CMK (cell line): ENCODE measurements around the gene PZP.
"Not testable (repeated sequence)": the region's sequence is repeated elsewhere in the genome, so short reads cannot be mapped to it uniquely, and the experiment has no call there.

Experiments used
- DNase-seq: peaks from one replicate; pipeline ENCODE4 v3.0.0-alpha.2; 2010; ENCODE audit warnings: low read depth

Gene PZP

DNA sequence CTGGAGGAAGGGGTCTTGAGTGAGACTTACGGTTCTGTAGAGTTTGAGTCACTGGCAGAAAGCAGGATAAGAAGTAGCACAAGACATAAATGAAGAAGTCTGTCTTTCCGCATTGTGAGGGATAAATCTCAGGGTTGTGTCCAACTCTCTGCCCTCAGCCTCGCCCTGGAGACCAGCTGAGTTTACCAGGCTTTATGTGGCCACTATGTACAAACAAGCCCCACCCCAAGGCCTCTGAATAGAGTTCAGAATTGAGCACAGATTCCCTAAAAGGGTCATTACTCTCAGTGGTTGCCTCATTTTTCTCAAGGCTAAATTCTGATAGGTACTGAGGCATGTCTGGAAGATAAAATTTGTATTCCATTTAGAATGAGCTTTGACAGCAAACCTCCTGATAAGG, at the start of gene PZP:
Gene PZP (minus strand): TSS at position 167 of the 400 bp plus-strand sequence. CDS start 54 bp downstream, at position 113.
- DNase-seq = no peak

DNA sequence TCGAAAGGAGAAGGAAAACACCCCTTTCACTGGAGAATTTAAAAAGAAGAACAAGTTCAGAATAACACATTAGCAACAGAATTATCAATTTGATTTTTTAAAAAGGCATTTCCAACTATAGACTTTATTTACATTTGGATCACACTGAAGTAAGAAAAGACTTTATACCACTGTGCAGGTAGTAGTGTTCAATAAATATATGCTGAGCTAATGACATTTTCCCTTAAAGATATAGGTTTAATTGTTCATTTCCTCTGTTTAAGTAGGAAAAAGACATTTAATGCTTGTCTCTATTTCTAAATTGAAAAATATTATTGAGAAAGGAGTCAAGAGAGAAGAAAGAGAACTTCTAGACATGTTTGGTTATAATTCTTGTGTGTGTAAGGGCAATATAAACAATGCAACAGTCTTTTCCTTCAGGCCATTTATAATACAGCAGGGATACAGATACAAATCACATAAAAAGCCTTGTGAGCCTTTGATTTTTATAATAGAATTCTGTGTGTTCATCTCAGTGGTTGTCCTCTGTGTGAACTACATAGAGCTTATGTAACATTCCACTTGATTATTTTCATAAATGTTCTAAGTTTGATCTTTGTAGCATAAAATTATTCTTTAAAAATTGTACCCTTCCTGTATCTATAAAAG, 48.7 kb upstream of the PZP start:
- no peak for DNase-seq

DNA sequence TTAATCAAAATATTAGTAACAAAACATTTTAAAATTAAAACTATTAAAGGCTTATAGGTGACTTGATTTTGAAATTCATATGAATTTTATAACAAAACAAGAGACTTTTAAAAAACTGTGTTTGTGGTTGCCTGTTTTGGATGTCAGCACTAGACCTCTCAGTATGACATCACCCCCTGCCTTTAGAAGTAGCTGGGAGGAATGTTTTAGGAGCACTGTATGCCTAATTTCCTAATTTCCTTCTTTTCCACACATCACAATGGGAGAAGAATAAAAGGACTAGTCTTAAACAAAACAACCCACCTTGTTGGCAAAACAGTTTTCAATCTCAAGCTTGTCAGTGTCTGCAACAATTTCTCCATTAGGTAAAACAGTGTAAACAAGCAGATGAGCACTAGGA, 48.1 kb upstream of the PZP start:
- no peak for DNase-seq

DNA sequence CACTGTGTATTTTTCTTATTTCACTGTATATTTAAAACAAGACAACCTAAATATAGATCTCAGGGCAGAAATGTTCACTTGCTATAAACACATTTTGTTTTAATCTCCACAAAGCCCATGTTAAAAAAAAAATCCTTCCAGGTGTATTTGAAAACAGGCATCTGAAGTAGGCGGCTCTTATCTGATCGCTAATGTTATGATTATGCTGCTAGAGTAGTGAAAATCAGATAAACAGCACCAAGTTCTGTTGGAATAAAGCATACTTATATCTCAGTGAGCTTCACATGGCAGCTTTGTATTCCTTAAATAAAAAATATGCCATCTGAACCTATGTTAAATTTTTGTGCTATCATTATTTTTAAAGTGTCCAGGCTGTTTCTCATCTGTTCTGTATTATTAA, 47.6 kb upstream of the PZP start:
- no peak for DNase-seq

DNA sequence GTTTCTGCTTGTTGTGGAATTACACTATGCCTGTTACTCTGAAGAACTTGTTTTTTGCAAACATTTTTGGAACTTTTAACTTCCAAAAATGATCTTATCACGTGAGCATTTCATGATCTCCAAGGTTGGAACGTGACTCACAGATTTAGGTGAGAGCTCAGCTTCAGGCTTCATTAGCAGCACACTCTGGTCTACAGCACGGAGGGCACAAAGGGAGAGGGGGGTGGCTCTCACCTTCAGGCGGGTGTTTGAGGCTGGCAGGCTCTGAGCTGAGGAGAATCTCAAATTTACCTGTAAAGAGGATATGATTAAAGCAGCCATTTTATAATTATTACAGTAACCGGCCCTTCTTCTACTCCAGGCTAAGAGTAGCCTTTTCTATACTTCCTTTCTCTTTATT, 45.3 kb upstream of the PZP start:
- no peak for DNase-seq

DNA sequence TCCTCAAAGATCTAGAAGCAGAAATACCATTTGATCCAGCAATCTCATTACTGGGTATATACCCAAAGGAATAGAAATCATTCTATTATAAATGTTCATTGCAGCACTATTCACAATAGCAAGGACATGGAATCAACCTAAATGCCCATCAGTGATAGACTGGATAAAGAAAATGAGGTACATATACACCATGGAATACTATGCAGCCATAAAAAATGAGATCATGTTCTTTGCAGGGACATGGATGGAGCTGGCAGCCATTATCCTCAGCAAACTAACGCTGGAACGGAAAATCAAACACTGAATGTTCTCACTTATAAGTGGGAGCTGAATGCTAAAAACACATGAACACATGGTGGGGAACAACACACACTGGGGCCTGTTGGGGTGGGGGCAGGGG, 44.6 kb upstream of the PZP start:
- DNase-seq = not testable (repeated sequence)

DNA sequence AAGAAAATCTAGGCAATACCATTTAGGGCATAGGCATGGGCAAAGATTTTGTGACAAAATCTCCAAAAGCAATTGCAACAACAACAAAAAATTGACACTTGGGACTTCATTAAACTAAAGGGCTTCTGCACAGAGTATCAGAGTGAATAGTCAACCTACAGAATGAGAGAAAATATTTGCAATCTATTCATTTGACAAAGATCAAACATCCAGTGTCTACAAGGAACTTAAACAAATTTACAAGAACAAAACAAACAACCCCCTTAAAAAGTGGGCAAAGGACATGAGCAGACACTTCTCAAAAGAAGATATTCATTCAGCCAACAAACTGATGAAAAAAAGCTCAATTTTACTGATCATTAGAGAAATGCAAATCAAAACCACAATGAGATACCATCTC, 44.1 kb upstream of the PZP start:
- DNase-seq = no peak

DNA sequence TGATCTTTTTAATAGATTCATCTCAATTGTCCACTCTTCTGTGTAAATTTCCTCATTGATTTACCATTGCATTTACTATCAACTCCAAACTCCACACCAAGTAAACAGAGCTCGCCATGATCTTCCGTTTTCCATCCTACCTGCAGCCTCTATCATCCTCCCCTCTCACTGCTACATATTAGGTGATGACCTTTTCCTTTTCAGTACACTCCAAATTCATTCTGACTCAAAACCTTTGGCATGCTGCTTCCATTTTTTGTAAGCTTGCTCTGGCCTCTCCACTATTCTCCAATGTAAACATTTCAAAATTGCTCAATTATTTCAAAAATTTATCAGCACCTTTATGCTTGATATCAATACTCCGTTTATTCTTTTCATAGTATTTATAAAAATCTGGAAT, 40.2 kb upstream of the PZP start:
- DNase-seq = no peak

DNA sequence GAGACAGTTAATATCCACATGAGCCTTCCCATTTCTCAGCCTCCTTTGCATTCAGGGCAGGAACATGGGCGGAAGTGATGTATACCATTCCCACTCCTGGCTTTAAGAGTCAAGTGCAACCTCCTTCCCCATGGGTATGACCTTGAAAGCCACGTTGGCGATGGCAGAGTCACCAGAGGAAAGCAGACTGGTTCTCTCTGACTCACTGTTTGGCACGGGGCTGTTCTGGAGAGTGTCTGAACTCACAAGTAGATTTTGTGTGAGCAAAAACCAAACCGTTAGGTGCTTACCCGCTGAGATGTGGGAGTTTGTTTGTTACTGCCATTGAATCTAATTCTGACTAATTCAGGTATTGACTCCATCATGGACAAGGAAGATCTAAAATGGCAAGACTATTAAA, 36.7 kb upstream of the PZP start:
- DNase-seq = no peak

DNA sequence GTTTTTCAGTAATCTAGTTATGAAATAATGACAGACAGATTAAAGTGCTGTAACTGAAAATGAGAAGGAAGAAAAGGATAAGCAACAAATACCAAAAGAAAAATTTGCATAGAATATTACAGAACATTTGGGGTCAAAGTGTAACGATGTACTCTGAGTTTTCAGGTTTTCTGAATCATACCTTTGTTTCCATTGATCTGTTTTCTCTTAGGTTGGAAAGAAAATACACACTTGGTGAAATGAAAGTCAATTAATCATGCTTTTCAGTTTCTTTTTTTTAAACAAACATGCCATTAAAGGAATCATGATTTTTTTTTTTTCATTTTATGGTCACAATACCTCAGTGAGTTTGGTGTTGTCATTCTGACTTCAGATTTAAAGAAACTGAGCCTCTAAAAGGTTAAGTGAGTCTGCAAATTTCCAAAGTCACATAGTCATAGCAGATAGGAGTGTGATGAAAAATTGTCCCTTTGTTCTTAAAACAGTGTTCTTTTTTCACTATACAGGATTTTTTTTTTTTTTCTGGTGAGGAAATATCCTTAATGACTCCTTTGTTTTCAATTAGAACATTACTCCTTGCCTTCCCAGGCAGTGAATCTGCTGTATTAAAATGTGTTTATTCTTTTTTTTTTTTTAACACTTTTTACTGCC, 35.9 kb upstream of the PZP start:
- DNase-seq = no peak

DNA sequence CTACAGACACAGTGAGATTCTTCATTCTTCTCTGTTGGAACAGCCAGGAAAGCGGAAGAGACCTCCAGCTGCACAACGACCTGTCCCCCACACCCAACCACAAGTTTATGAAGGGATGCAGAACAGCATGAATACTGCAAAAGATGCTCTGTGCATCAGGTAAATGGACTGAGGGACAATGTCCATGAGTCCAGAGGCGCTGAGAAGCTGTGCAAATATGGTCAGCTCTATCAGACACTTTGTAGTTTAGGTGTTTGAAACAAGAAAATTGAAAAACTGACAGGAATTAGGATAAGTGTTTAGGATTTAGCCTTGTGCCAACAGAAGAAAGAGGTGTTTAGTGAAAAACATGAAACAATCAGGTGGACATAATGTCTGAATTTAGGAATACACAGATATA, 33.1 kb upstream of the PZP start:
- DNase-seq = no peak

DNA sequence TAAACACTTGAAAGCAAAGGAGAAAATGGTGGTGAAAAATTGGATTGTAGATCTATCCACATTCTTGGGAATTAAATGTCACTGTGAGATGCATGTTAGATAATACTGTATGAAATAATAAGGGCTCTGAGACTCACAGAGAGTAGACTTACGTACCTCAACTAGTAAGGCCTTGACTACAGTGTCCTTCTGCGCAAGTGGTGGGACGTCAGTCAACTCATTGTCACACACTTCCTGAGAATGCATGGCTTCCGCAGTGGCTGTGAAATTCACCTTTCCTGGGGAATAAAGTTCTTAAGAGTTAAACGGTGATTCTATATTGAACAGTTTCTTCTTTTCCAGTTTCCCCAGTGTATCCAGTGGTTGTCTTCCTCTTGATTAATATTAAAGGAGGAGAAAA, 32.6 kb upstream of the PZP start:
- DNase-seq = no peak

DNA sequence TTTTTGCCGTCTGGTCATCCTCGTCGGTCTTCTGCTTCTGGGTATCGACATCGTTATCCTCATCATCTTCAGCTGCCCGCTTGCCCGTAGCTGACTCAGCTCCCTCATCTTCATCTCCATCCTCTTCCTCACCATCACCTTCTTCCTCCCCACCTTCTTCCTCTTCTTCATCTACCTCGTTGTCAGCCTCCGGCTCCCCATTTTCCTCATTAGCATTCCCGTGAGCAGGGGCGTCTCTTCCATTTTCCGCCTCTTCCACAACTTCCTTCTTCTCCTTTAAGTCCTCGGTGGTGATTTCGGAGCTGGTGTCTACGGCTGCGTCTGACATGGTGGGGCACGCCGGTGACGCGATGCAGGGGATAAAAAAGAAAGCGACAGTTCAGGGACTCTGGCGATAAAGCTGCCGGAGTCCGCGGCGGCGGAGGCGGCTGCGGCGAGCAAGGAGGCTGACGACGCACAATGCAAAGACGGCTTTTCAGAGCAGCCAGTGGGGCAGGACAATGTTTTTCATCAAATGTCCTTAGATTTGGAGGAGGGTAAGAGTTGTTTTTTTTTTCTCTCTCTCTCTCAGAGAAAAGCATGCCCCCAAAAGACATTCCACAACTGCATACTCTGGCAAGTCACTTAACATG, 31.9 kb upstream of the PZP start:
- not testable (repeated sequence) for DNase-seq

DNA sequence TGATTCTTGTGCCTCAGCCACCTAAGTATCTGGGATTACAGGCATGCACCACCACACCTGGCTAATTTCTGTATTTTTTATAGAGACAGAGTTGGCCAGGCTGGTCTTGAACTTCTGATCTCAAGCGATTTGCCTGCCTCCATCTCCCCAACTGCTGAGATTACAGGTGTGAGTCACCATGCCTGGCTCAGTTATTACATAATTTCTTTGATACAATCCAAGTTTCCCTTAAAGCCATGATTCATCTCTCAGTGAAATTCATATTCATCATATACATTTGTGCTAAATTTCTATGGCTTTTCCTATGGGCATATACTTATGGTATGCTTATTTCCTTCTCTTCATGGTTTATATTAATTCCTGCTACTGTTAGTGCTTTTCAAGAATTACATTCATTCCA, 29.1 kb upstream of the PZP start:
- DNase-seq = no peak

DNA sequence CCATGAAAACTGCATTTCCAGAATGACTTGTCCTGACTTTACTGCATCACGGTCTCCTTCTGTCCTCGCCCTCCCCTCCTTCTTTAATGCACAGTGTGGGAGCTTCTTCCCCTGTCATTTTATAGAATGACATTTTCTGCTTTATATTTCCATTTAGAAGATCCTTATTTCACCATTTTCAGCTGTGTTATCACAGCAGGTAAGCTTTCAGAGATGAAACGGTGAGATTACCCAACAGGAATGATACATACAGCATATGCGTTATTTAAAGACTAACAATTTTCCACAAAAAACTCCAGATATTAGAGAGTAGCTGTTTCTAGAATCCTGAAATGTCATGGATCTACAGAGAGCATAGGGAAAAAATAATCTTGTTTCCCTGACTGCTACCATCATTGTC, 27.3 kb upstream of the PZP start:
- DNase-seq = no peak

DNA sequence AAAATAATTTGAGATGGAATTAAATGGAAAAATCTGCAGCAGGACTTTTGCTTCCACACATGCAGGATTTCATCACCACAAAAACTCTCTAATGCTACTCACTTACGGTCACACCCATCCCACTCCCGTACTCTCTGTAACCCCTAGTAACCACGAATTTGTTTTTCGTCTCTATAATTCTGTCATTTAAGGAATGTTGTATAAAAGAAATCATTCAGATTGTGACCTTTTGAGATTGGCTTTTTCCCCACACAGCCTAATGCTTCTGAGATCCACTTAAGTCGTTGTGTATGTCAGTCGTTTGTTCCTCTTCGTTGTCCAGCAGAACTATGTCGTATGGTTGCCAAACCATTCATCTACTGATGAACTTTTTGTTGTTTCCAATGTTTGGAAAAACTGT, 19.8 kb upstream of the PZP start:
- no peak for DNase-seq

DNA sequence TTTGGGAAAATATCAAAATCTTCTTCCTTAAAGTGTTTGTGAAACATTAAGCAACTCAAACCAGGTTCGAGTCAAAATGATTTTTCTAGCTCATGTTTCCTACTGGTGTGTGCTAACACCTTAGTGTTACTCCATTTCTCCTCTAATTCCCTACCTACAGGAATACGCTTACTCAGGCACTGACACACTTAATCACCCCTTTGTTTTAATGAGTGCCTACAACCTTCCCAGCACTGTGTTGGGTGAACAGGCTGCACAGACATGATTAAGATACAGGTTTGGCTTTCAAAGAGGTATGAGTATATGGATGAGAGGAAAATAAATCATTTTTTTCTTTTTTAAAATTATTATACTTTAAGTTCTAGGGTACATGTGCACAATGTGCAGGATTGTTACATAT, 15.6 kb upstream of the PZP start:
- DNase-seq = no peak

DNA sequence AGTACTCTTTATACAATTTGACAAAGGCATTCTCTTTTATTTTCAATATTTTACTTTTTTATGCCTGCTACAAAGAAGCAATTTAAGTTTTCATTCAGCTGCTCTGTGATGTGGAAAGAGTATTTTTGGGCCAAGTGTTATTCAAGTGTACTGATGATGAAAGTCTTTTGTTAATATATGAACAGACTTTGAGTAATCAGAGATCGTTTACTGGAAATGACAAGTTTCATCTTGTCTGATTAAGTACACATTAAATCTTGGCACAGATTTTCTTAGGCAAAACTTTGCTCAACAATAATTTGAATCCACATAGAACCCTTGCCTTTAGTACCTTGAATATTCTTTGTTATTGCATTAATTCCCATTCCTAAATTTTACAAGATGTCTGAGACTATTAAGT, 13.3 kb upstream of the PZP start:
- DNase-seq = no peak

DNA sequence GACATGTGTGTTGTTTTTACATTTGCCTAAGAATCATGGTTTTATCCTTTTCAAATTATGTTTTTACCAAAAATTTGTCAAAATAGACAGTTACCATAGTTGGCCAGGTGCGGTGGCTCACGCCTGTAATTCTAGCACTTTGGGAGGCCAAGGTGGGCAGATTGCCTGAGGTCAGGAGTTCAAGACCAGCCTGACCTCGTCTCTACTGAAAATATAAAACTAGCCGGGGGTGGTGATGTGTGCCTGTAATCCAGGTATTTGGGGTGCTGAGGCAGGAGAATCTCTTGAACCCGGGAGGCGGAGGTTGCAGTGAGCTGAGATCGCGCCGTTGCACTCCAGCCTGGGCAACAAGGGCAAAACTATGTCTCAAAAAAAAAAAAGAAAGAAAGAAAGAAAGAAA, 12.8 kb upstream of the PZP start:
- DNase-seq = not testable (repeated sequence)

DNA sequence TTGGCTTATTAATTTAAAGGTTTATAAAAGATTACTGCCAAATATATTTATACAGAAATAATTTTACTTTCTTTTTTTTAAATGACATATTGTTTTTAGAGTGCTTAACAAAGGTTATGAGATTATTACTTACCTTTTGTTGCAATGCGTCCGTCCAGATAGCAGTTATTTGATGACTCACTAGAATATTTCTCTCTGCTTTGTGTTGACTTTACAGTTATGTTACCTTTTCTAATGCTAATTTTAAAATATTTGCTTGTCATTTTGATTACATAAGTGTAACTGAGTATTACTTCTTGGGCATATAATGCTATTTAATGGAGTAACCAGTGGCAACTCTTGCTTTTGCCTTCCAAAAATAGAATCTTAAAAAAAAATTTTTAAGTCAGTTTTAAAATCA, 6.3 kb upstream of the PZP start:
- no peak for DNase-seq

DNA sequence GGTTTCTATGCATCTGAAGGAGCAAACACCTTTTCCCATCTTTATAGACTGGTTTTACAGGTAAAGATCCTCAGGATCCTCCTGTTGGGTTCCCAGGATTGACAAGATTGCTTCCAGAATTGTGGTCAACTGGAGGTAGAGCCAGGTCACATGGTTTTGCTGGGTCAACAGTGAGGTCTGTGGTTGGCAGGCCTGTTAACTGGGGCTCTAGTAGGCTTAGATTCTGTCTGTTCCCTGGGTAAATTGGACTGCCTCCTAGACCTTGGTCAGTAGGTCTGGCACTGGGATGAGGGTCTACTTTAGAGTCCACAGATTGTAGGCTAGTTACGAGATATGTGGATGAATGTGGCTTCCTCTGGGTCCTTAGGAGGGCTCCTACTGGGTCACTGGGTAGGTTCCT, 3.5 kb upstream of the PZP start:
- DNase-seq = no peak

DNA sequence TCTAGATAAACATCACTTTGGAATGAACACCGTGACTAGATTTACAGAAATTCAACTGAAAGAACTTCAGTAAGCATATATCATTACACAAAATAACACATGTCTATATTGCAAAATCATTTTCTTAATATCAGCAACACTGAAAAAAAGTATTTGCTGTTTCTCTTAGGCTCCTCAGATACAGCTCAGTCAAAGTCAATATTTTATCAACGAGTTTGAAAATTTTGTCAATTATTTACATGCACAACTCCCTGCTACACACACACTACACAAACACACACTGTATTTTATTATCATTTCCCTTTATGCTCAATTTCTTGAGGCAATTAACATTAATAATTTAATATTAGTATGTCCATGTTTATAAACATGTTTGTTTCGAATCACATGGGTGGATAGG, 3.8 kb downstream of the PZP start:
- no peak for DNase-seq

DNA sequence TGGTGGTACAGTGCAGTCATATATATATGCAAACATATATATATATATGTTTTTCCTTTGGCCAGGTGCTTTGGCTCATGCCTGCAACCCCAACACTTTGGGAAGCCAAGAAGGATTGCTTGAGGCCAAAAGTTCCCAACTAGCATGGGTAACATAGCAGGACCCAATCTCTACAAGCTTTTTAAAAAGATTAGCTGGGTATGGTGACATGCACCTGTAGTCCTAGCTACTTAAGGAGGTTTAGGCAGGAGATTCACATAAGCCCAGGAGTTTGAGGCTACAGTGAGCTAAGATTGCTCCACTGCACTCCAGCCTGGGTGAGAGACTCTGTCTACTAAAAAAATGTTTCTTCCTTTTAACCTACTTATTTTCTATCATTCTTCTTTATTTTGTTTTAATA, 10.2 kb downstream of the PZP start:
- DNase-seq = no peak

DNA sequence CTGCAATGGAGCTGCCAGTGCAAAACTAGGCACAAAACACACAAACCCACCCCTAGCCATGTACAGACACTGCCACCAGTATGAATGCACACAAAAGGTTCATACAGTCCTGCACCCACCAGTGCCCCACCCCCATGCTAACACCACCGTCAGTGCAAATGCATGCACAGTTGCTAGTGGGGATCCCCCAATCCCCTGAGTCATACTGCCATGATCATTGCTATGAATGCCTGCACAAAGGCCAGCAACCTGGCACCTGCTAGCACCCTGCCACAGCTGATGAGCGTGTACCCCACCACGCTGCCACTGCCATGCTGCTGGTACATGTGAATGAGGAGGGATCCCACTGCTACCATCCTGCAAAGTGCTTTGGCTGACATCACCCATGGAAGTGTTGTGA, 23.9 kb downstream of the PZP start:
- no peak for DNase-seq
